Nephron progenitor cell (in vitro differentiated cells): ENCODE measurements around the gene LRRC19.

Experiments
- DNase-seq: peaks from one replicate; pipeline ENCODE4 v3.0.0; 2021
- H3K27ac Mint-ChIP-seq: 2 replicates; pipeline ENCODE4 v1.8.0; 2021; ENCODE audit warnings: mild to moderate bottlenecking, moderate library complexity, mixed read lengths
- H3K27me3 Mint-ChIP-seq: 2 replicates; pipeline ENCODE4 v1.8.0; 2021; ENCODE audit warnings: mild to moderate bottlenecking, low read depth, mixed read lengths; ENCODE audit not compliant: poor library complexity
- H3K36me3 Mint-ChIP-seq: 2 replicates; pipeline ENCODE4 v1.8.0; 2021; ENCODE audit warnings: low read depth, mixed read lengths
- H3K4me1 Mint-ChIP-seq: 2 replicates; pipeline ENCODE4 v1.8.0; 2021; ENCODE audit warnings: mixed read lengths
- H3K4me3 Mint-ChIP-seq: 2 replicates; pipeline ENCODE4 v1.8.0; 2021; ENCODE audit warnings: mild to moderate bottlenecking, moderate library complexity, mixed read lengths
- H3K9me3 Mint-ChIP-seq: 2 replicates; pipeline ENCODE4 v1.8.0; 2021; ENCODE audit warnings: mild to moderate bottlenecking, moderate library complexity, mixed read lengths
- TF ChIP-seq, protein P1 (sequence below): fragments of 200-600 bp; sonication (generic); IDR thresholded peaks from 2 replicates; pipeline ENCODE4 v1.5.0; 2021; ENCODE audit warnings: antibody characterized with exemption

The LRRC19 gene

GRCh38 chr9:27043176-27043575 lies 37.7 kb upstream of the LRRC19 start:
- Mint-ChIP-seq H3K4me1 (peaks cover 4% of the 10 kb centered on the region), H3K27me3 (no peaks in the 10 kb centered on the region), H3K4me3 (no peak overlapping the region), H3K27ac (no peak overlapping the region), H3K36me3 (peaks cover 16% of the 10 kb centered on the region), H3K9me3 (no peaks in the 10 kb centered on the region)
- TF ChIP-seq, protein P1, sequence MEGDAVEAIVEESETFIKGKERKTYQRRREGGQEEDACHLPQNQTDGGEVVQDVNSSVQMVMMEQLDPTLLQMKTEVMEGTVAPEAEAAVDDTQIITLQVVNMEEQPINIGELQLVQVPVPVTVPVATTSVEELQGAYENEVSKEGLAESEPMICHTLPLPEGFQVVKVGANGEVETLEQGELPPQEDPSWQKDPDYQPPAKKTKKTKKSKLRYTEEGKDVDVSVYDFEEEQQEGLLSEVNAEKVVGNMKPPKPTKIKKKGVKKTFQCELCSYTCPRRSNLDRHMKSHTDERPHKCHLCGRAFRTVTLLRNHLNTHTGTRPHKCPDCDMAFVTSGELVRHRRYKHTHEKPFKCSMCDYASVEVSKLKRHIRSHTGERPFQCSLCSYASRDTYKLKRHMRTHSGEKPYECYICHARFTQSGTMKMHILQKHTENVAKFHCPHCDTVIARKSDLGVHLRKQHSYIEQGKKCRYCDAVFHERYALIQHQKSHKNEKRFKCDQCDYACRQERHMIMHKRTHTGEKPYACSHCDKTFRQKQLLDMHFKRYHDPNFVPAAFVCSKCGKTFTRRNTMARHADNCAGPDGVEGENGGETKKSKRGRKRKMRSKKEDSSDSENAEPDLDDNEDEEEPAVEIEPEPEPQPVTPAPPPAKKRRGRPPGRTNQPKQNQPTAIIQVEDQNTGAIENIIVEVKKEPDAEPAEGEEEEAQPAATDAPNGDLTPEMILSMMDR = no peak
- no peak for DNase-seq

DNA sequence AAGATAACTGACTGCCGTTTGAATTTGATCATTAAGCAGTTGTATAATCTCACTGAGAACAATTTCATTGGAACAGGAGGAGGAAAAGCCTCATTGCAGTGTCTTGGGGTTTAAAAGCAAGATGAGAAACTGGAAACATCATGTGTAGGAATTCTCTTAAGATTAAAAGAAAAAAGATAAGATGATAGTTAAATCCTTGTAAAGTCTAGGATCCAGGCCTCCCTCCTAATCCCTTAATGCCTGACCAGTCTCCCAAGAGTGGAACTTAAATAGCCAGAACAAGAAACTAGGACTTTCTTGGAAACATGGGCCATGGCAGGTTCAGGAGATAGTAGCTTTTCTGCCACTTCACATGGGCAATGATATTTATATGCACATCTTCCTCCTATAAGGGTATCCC lies 37.0 kb upstream of the LRRC19 start:
- peaks cover 20% of the 10 kb centered on the region for H3K36me3 Mint-ChIP-seq
- DNase-seq = no peak
- H3K4me1 Mint-ChIP-seq = peaks cover 4% of the 10 kb centered on the region
- H3K27ac Mint-ChIP-seq = peak overlapping the region; percentile 23
- TF ChIP-seq, protein P1 = no peak
- no peaks in the 10 kb centered on the region for H3K27me3 Mint-ChIP-seq
- no peaks in the 10 kb centered on the region for H3K9me3 Mint-ChIP-seq
- no peak overlapping the region for H3K4me3 Mint-ChIP-seq

- Mint-ChIP-seq H3K9me3 (no peaks in the 10 kb centered on the region), H3K4me3 (no peak overlapping the region), H3K27ac (no peak overlapping the region), H3K36me3 (peaks cover 24% of the 10 kb centered on the region), H3K4me1 (peaks cover 4% of the 10 kb centered on the region), H3K27me3 (no peaks in the 10 kb centered on the region)
- TF ChIP-seq, protein P1 = no peak
- no peak for DNase-seq
Observed at GRCh38 chr9:27041746-27042145, 36.3 kb upstream of the LRRC19 start.

DNA sequence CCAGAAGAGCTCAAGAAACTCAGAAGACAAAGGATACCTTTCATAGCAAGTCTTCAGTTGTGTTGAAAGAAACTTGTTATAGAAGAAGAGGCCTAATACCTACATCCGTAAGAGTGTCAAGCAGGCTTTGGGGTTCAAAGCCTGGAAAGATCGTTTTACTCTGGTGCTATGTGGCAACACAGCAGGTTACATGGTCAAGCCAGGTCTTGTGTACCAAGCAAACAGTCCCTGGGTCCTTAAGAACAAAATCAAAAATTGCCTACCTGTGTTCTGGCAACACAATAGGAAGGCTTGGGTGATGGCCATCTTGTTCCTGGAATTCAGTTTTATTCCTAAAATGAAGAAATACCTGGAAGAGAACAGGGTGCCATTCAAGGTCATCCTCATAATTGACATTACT lies 32.0 kb upstream of the LRRC19 start:
- peaks cover 4% of the 10 kb centered on the region for H3K4me1 Mint-ChIP-seq
- H3K27ac Mint-ChIP-seq = no peak overlapping the region
- H3K4me3 Mint-ChIP-seq = no peak overlapping the region
- H3K9me3 Mint-ChIP-seq = no peaks in the 10 kb centered on the region
- H3K36me3 Mint-ChIP-seq = peaks cover 14% of the 10 kb centered on the region
- TF ChIP-seq, protein P1 = no peak
- H3K27me3 Mint-ChIP-seq = no peaks in the 10 kb centered on the region
- no peak for DNase-seq

DNA sequence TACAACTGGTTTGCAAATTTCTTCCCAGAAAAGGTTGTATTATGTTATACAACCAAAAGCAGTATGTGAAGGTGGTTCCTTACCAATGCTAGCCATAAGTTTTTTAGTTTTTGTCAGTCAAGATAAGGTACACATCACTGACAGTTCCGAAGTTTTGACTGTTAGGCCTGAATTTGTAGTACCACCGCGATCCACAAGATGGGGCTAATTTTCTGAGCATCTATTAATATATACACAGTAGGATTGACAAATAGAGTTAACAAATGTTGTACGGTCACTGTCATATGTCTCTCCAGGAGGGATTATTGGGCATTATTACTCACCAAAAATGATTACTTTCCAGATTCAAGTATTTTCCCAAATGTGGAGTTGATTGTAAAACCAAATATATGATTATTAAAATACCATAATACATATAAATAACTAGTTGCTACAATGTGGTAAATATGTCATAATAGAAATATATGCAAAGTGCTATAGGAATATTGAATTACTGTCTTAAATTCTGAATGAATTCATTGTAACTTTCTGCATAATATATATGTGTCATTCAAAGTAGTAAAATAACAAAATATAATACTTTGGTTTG lies 28.4 kb upstream of the LRRC19 start:
- H3K27ac Mint-ChIP-seq = no peak overlapping the region
- TF ChIP-seq, protein P1 = peak; percentile 79
- peak; percentile 72 for DNase-seq
- no peaks in the 10 kb centered on the region for H3K27me3 Mint-ChIP-seq
- no peaks in the 10 kb centered on the region for H3K4me1 Mint-ChIP-seq
- no peak overlapping the region for H3K4me3 Mint-ChIP-seq
- H3K9me3 Mint-ChIP-seq = no peaks in the 10 kb centered on the region
- peaks cover 14% of the 10 kb centered on the region for H3K36me3 Mint-ChIP-seq

DNA sequence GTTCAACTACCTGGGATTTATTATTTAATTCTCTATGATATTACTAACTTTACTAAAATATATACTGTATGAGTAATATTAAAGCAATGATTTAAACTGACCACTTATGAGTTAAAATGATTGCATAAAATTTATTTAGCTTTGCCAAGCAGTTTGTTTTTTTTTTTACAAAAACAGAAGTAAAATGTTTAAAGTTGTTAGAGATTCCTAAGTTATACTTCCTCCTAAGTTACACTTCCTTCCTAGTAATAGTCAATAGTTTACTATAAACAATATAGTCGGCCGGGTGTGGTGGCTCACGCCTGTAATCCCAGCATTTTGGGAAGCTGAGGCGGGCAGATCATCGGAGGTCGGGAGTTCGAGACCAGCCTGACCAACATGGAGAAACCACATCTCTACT lies 23.7 kb upstream of the LRRC19 start:
- Mint-ChIP-seq H3K4me3 (no peak overlapping the region), H3K36me3 (peaks cover 27% of the 10 kb centered on the region), H3K27me3 (no peaks in the 10 kb centered on the region), H3K4me1 (no peaks in the 10 kb centered on the region), H3K9me3 (peaks cover 16% of the 10 kb centered on the region), H3K27ac (no peak overlapping the region)
- no peak for DNase-seq
- TF ChIP-seq, protein P1 = no peak
